Naive B cell (primary cell): ENCODE measurements around the gene FOXP4. TPM values are rescaled to one million over a fixed set of nuclear protein-coding genes. Genes with fewer than 3 reads are reported as not detected.

ENCODE experiments used
- ATAC-seq, 2 donors: fragments of 150-1000 bp; cut with Tn5 transposase; 2 replicates each; pipeline ENCODE4 v1.10.0; 2021; ENCODE audit warnings: low read depth in 2 of 2, mild to moderate bottlenecking in 2 of 2, moderate library complexity in 2 of 2
- DNase-seq: peaks from one replicate; pipeline ENCODE4 v3.0.0; 2022
- H3K27ac Mint-ChIP-seq, 6 donors: one replicate each; pipeline ENCODE4 v1.8.0; 2020 to 2022; ENCODE audit warnings: mild to moderate bottlenecking in 6 of 6, mixed read lengths in 6 of 6, moderate library complexity in 5 of 6, inconsistent platforms in 2 of 6
- H3K27me3 Mint-ChIP-seq, 3 donors: one replicate each; pipeline ENCODE4 v1.8.0; 2021 to 2022; ENCODE audit warnings: mixed read lengths in 3 of 3, mild to moderate bottlenecking in 1 of 3
- H3K36me3 Mint-ChIP-seq, 2 donors: one replicate each; pipeline ENCODE4 v1.8.0; 2020 to 2022; ENCODE audit warnings: mixed read lengths in 2 of 2, inconsistent platforms in 1 of 2, mild to moderate bottlenecking in 1 of 2
- H3K4me1 Mint-ChIP-seq, 3 donors: one replicate each; pipeline ENCODE4 v1.8.0; 2020 to 2022; ENCODE audit warnings: mixed read lengths in 3 of 3, inconsistent platforms in 1 of 3, mild to moderate bottlenecking in 1 of 3, moderate library complexity in 1 of 3
- H3K4me3 Mint-ChIP-seq, 8 donors: one replicate each; pipeline ENCODE4 v1.8.0; 2020 to 2022; ENCODE audit warnings: mild to moderate bottlenecking in 8 of 8, mixed read lengths in 8 of 8, moderate library complexity in 8 of 8, inconsistent platforms in 2 of 8
- H3K9me3 Mint-ChIP-seq, 7 donors: one replicate each; pipeline ENCODE4 v1.8.0; 2020 to 2022; ENCODE audit warnings: mixed read lengths in 7 of 7, mild to moderate bottlenecking in 5 of 7, inconsistent platforms in 2 of 7, moderate library complexity in 1 of 7
- polyA plus RNA-seq, 6 donors: library from polyadenylated mRNA; unstranded; fragments of 300-500 nt; fragmentation: Illumina TruSeq; gene quantifications; one replicate each; pipeline ENCODE4 v1.2.3, GENCODE V29; 2021; ENCODE audit warnings: low read depth in 6 of 6

The FOXP4 gene
- polyA plus RNA-seq, 6 donors from 2014 or later: 0.55 to 4.7 (median 2.2) TPM

GRCh38 chr6:41630946-41631345 lies 84.8 kb downstream of the FOXP4 start:
- DNase-seq: no peak
- no peaks in the 10 kb centered on the region for H3K9me3 Mint-ChIP-seq
- no peak for ATAC-seq
- no peaks in the 10 kb centered on the region for H3K4me1 Mint-ChIP-seq
- H3K36me3 Mint-ChIP-seq: no peaks in the 10 kb centered on the region
- H3K4me3 Mint-ChIP-seq: no peak overlapping the region
- peaks cover 38 to 61% (median 44%) of the 10 kb centered on the region in 3 donors for H3K27me3 Mint-ChIP-seq
- H3K27ac Mint-ChIP-seq: no peak overlapping the region

GRCh38 chr6:41633056-41633634 lies 87.0 kb downstream of the FOXP4 start:
- no peaks in the 10 kb centered on the region for H3K9me3 Mint-ChIP-seq
- no peak for DNase-seq
- no peak overlapping the region for H3K27ac Mint-ChIP-seq
- H3K36me3 Mint-ChIP-seq: no peaks in the 10 kb centered on the region
- no peak overlapping the region for H3K4me3 Mint-ChIP-seq
- no peak for ATAC-seq
- peaks cover under 1 to 11% (median 6%) of the 10 kb centered on the region in 3 donors for H3K4me1 Mint-ChIP-seq
- H3K27me3 Mint-ChIP-seq: peaks cover 45 to 72% (median 51%) of the 10 kb centered on the region in 3 donors

- Mint-ChIP-seq H3K27me3 (peaks cover 50 to 80% (median 60%) of the 10 kb centered on the region in 3 donors), H3K36me3 (no peaks in the 10 kb centered on the region), H3K4me3 (peak overlapping the region in 1 of 8 donors; percentile 34), H3K9me3 (no peaks in the 10 kb centered on the region), H3K4me1 (peaks cover 6 to 21% (median 7%) of the 10 kb centered on the region in 3 donors), H3K27ac (peak overlapping the region in 1 of 6 donors; percentile 91)
- ATAC-seq: no peak
- no peak for DNase-seq
Observed at GRCh38 chr6:41634657-41635056, 88.5 kb downstream of the FOXP4 start.

GRCh38 chr6:41635365-41635764 lies 89.2 kb downstream of the FOXP4 start:
- Mint-ChIP-seq H3K9me3 (no peaks in the 10 kb centered on the region), H3K4me1 (peaks cover 6 to 25% (median 7%) of the 10 kb centered on the region in 3 donors), H3K27me3 (peaks cover 57 to 83% (median 66%) of the 10 kb centered on the region in 3 donors), H3K4me3 (no peak overlapping the region), H3K36me3 (no peaks in the 10 kb centered on the region), H3K27ac (no peak overlapping the region)
- ATAC-seq (no peak), DNase-seq (no peak)

DNA sequence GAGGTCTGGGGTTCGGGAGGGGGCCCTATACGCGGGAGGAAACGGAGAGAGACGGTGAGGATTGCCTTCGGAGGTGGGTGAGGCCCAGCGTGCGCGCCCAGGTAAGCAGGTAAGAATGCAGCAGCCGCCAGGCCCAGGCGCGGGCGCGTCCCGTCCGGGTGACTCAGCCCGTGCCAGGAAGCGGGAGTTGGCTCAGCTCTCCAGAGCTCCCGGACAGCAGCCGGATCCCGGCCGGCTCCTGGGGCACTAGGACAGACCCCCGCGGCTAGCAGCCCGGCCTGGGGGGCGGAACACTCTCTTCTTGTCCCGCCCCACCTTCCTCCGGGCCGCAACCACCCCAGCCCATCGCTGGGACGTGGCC lies 90.6 kb downstream of the FOXP4 start:
- Mint-ChIP-seq H3K36me3 (no peaks in the 10 kb centered on the region), H3K4me3 (peak overlapping the region in 6 of 8 donors; percentile 36 to 88 (median 64)), H3K27me3 (peaks cover 64 to 91% (median 74%) of the 10 kb centered on the region in 3 donors), H3K9me3 (no peaks in the 10 kb centered on the region), H3K4me1 (peaks cover 6 to 25% (median 7%) of the 10 kb centered on the region in 3 donors), H3K27ac (no peak overlapping the region)
- no peak for ATAC-seq
- DNase-seq: no peak

DNA sequence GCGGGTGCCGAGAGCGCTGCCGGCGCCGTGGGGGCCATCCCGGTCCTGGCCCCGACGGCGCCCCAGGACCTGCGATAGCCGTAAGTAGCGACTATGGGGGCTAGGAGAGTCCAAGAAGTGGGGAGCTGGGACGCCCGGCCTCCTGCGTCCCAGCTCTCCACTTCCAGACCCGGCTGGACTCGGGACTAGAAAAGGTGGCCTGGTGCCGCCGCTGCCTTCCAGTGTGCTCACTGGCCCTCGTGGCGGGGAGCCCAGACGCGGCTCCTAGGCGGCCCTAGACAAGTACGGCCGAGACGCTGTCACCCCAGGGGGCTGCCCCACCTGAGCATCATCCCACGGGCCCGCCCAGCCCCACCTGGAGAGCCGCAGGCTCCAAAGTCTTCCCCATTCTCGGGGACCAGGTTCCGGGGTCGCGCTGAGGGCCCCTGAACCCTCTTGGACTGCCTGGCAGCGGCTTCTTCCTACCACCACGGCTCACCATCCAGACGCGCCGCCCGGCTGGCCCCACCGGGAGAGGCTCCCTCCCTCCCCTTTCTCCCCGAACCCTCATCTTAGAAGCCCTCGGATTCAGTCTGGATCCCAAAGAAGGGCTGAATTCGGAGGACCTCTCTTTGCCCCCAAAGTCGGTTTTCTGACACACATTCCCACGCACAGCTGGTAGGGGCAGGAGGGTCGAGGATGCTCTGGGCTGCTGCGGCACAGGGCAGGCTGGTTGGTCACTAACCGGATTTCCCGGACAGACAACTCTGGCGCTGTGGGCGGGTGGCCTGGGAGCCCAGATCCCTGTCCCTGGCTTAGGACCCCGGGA lies 91.2 kb downstream of the FOXP4 start:
- H3K27me3 Mint-ChIP-seq: peaks cover 67 to 91% (median 74%) of the 10 kb centered on the region in 3 donors
- H3K4me1 Mint-ChIP-seq: peaks cover 6 to 25% (median 7%) of the 10 kb centered on the region in 3 donors
- peak overlapping the region; percentile 69 to 90 (median 84) for H3K4me3 Mint-ChIP-seq
- no peak overlapping the region for H3K27ac Mint-ChIP-seq
- DNase-seq (no peak), ATAC-seq (no peak)
- H3K9me3 Mint-ChIP-seq: no peaks in the 10 kb centered on the region
- no peaks in the 10 kb centered on the region for H3K36me3 Mint-ChIP-seq

DNA sequence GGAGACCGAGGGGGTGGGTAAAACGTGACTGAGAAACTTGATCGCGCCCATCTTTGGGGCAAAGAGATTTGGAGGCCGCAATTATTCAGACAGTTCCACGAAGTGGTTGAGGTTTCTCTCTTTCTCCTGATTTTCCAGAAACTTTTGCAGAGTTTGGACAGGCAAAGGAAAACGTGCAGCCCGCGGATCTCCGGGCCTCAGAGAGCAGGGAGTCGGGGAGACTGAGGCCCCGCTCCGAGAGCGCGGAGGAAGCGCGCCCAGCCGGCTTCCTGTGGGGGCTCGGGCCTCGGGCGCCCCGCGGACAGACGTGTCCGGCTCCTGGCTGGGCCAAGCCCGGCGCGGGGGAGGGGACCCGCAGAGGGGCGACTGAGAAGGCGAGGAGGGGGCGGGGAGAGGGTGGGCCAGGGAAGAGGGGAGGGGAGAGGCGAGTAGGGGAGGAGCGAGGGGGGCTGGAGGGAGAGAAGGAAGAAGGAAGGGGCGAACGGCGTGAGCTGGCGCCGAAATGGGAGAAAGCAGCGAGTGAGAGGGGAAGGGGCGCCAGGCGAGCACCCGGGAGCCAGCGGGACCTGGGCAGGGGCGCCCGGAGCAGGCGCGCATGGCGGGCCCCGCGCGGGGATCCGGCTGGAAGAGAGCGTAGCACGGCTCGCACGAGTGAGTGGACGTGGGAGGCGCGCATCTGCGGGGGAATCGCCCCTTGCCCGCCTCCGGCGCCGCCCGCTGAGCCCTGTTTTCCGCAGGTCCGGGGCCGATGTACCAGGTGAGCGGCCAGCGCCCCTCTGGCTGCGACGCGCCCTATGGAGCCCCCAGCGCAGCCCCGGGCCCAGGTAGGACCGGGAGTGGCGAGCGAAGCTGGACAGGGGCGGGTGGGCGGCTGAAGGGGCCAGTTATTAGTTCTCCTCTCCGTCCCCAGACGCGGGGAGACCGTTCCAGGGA lies 92.1 kb downstream of the FOXP4 start, which contains the start of gene MDFI:
Gene MDFI (plus strand): TSS at position 467 of the 933 bp plus-strand sequence. CDS start 282 bp downstream, at position 749.
- Mint-ChIP-seq H3K9me3 (no peaks in the 10 kb centered on the region), H3K4me1 (peaks cover 6 to 25% (median 7%) of the 10 kb centered on the region in 3 donors), H3K27me3 (peaks cover 61 to 91% (median 78%) of the 10 kb centered on the region in 3 donors), H3K27ac (no peak within 1 kb of the TSS), H3K4me3 (peak within 1 kb of the TSS; percentile 69 to 90 (median 84)), H3K36me3 (no peaks in the 10 kb centered on the region)
- DNase-seq (no peak), ATAC-seq (peak; percentile 38 to 41)

DNA sequence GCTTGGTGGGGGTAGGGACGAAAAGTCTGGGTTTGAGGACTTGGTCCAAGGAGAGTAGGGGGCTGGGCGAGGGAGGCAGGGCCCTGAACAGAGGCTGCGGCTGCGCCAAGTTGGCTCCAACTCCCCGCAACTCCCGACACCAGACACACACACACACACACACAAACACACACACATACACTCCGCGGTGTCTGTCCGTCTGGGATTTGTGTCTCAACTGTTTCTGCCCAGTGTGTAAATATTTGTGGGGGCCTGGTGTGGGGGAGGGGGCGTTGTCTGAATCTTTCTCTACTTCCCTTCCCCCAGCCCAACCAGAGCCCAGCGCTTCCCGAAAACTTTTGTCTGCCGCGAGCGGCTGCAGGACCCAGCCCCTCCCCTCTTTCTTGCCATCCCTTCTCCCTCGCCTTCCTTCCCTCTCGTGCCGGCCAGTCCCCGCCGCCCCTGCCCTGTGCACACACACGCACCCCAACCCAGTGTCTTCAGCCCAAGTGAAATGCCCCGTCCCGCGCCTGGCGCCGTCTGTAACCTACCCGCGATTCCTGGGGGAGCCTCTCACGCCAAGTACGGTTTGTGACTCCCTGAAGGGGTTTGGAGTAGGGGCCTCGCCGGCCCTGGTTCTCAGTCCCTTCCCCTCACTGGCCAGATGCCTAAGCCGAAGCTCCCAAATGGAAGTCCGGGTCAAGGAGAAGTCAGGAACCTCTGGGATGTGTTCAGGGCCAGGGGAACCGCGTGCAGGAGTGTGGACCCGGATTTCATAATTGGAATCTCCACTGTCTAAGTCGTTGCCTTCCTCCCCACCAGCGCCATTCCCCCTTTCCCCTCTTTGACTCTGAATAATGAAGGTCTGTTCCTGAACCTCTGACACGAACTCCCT lies 93.0 kb downstream of the FOXP4 start:
- peak overlapping the region in 1 of 6 donors; percentile 90 for H3K27ac Mint-ChIP-seq
- DNase-seq (no peak), ATAC-seq (no peak)
- peaks cover 55 to 84% (median 78%) of the 10 kb centered on the region in 3 donors for H3K27me3 Mint-ChIP-seq
- peak overlapping the region; percentile 33 to 80 (median 66) for H3K4me3 Mint-ChIP-seq
- no peaks in the 10 kb centered on the region for H3K9me3 Mint-ChIP-seq
- H3K36me3 Mint-ChIP-seq: no peaks in the 10 kb centered on the region
- H3K4me1 Mint-ChIP-seq: peaks cover 6 to 25% (median 7%) of the 10 kb centered on the region in 3 donors

DNA sequence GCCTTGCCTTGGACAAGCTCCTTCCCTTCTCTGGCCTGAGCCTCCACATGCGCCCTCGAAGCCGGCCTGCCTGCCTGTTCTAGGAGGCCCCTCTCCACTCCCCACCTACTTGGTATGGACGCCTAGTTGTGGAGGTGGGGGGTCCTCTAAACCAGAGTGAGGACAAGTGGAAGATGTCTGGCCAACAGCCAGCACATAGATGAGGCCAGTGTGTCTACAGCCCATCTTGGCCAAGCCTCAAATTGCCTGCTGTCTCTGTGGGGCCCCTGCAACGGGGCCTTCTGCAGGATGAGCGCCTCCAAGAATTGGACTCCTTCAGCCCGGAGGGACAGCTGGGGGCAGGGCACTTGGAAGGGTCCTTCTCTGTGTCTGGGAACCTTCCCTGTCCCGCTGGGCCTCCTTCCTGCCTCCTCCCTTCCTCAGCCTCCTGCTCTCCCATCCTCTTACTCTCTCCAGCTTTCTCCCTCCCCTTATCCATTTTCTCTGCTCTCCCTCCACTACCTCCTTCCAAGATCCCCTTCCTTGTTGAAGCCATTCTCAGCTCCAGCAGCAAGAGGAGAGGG lies 93.7 kb downstream of the FOXP4 start:
- Mint-ChIP-seq H3K4me3 (peak overlapping the region in 6 of 8 donors; percentile 3 to 80 (median 58)), H3K27ac (peak overlapping the region in 1 of 6 donors; percentile 90), H3K9me3 (no peaks in the 10 kb centered on the region), H3K4me1 (peaks cover 6 to 25% (median 7%) of the 10 kb centered on the region in 3 donors), H3K27me3 (peaks cover 51 to 82% (median 78%) of the 10 kb centered on the region in 3 donors), H3K36me3 (no peaks in the 10 kb centered on the region)
- no peak for DNase-seq
- no peak for ATAC-seq

DNA sequence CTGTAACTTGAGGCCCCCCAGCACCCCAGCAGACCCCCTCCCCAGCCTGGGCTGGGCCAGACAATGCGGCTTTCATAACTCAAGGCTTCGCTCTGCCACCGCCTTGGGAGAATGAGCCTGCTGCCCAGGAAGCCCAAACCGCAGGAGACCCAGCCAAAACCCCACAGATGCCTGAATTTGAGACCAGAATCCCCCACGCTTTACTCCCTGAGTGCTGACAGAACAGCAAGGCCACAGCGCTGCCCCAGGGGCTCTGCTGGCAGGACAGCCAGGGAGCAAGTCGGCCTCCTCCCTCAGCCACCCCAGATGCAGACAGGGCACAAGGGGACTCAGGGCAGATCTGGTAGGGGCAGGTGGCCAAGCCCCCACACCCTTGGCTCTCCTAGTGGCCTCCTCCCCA lies 94.2 kb downstream of the FOXP4 start:
- peak overlapping the region in 1 of 6 donors; percentile 30 for H3K27ac Mint-ChIP-seq

GRCh38 chr6:41641352-41641925 lies 95.3 kb downstream of the FOXP4 start:
- H3K4me1 Mint-ChIP-seq: peaks cover 6 to 23% (median 7%) of the 10 kb centered on the region in 3 donors
- no peaks in the 10 kb centered on the region for H3K36me3 Mint-ChIP-seq
- H3K4me3 Mint-ChIP-seq: peak overlapping the region in 1 of 8 donors; percentile 57
- H3K9me3 Mint-ChIP-seq: no peaks in the 10 kb centered on the region
- ATAC-seq (no peak), DNase-seq (no peak)
- H3K27ac Mint-ChIP-seq: no peak overlapping the region
- H3K27me3 Mint-ChIP-seq: peaks cover 40 to 83% (median 81%) of the 10 kb centered on the region in 3 donors

More for the DNA sequence above, 94.2 kb downstream of the FOXP4 start:
- DNase-seq: no peak
- no peak for ATAC-seq
- Mint-ChIP-seq H3K4me3 (peak overlapping the region in 2 of 8 donors; percentile 19 to 80), H3K36me3 (no peaks in the 10 kb centered on the region), H3K4me1 (peaks cover 6 to 25% (median 7%) of the 10 kb centered on the region in 3 donors), H3K9me3 (no peaks in the 10 kb centered on the region), H3K27me3 (peaks cover 46 to 82% (median 78%) of the 10 kb centered on the region in 3 donors)
